Measurements from ENCODE around the gene GALNT10. TPM values are rescaled to one million over a fixed set of nuclear protein-coding genes. Genes with fewer than 3 reads are reported as not detected.

The GALNT10 gene
- total and polyA plus RNA-seq, 2 of the 8 experiments (the other 6 are each of a cell fraction or from before 2014, with no cell fraction given) = 4.6 to 15.5 TPM

DNA sequence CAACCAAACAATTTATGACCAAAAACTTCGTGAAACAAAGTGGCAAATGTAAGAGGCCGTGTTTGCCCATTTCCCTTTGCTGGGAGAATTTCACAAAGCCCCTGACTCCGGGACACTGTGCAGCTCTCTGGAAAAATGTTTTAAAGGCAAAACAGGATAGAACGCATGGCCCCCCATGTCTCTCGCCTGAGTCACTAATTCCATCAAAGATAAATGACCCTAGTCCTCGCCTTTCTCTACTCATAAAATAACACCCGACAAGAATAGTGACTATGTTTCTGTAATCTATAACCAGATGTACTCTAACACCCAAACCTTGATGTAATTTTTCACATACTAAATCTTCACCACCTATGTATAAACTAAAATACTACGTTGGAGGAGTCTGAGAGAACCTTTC is 199.6 kb downstream of the GALNT10 start:
- ChIA-PET POLR2A (ENCODE audit: partially characterized antibody) (no interaction called here), CTCF (ENCODE audit: partially characterized antibody) (interaction anchor here (0.8 kb wide), 1 partner anchor 14 kb away, joined by 3 read pairs; no protein-coding TSS in a partner anchor)
- WGBS, 2 experiments (ENCODE audit: extremely low coverage in 1 of 2, insufficient coverage in 1 of 2, insufficient read length in 1 of 2, insufficient replicate concordance in 2 of 2, low coverage in 1 of 2, low lambda C conversion rate in 2 of 2, missing lambda C conversion rate in 1 of 2) = 88% methylated on average over 8 of the region's 8 CpGs; no CpG with 5 or more reads in 1 of the 2 experiments
- Histone ChIP-seq H3K27me3 (replicated peaks in 1 of 4; ENCODE audit: control insufficient read depth in 3 of 4, extremely low read depth in 1 of 4, insufficient read depth in 3 of 4, low read length in 3 of 4) (no peaks in the 10 kb centered on the region), H2BK120ac (replicated peaks; ENCODE audit: low read depth, low read length) (no peak overlapping the region), H4K8ac (ENCODE audit: extremely low read depth, insufficient read depth, low read length) (no peak overlapping the region), H2BK5ac (ENCODE audit: low read depth, low read length) (no peak overlapping the region), H3K18ac (ENCODE audit: extremely low read depth, low read length) (no peak overlapping the region), H4K20me1 (replicated peaks in 1 of 2; ENCODE audit: control insufficient read depth in 1 of 2, insufficient read depth in 2 of 2, low read length in 2 of 2) (no peaks in the 10 kb centered on the region), H2AK5ac (ENCODE audit: low read depth, low read length) (no peak overlapping the region), H3K23me2 (ENCODE audit: low read depth, low read length) (no peaks in the 10 kb centered on the region), H3K4me2 (ENCODE audit: insufficient read depth in 1 of 2, low read depth in 2 of 2, low read length in 2 of 2) (no peak overlapping the region), H3K4me3 (ENCODE audit: extremely low read depth in 1 of 4, insufficient read depth in 2 of 4, low read depth in 3 of 4, low read length in 4 of 4) (no peak overlapping the region), H3K27ac (ENCODE audit: low read depth, low read length) (no peak overlapping the region), H3K4me1 (replicated peaks in 1 of 4; ENCODE audit: control insufficient read depth in 3 of 4, insufficient read depth in 4 of 4, low read length in 3 of 4) (peaks cover 0 to 6% (median 0%) of the 10 kb centered on the region in 4 experiments; a peak in 2 of 7 replicates), H3K14ac (ENCODE audit: insufficient read length) (no peak overlapping the region), H3K9ac (replicated peaks in 1 of 4; ENCODE audit: extremely low read depth in 1 of 4, low read depth in 3 of 4, low read length in 3 of 4) (no peak overlapping the region), H3K23ac (ENCODE audit: insufficient read length) (no peak overlapping the region), H4K5ac (ENCODE audit: insufficient read length, low read depth, low read length) (no peak overlapping the region), H4K91ac (replicated peaks; ENCODE audit: insufficient read length, low read length) (no peak overlapping the region), H2BK15ac (ENCODE audit: low read length) (no peak overlapping the region), H3K79me1 (ENCODE audit: low read depth, low read length) (no peaks in the 10 kb centered on the region), H3K79me2 (ENCODE audit: control insufficient read depth in 1 of 2, insufficient read depth in 2 of 2, low read length in 2 of 2) (no peaks in the 10 kb centered on the region), H2BK20ac (ENCODE audit: low read length) (no peak overlapping the region), H3K4ac (replicated peaks; ENCODE audit: insufficient read length, low read depth, low read length) (no peak overlapping the region), H3K36me3 (ENCODE audit: control insufficient read depth in 2 of 4, insufficient read depth in 4 of 4, low read length in 3 of 4) (no peaks in the 10 kb centered on the region), H3K9me3 (ENCODE audit: insufficient read depth in 2 of 2, low read depth in 1 of 2, low read length in 1 of 2) (no peaks in the 10 kb centered on the region), H2BK12ac (ENCODE audit: low read depth, low read length) (no peak overlapping the region), H2AFZ (ENCODE audit: low read length) (no peak overlapping the region), H3K56ac (replicated peaks; ENCODE audit: insufficient read length, low read depth, low read length) (no peak overlapping the region)
- DNase-seq (ENCODE audit: low read depth in 1 of 2, low spot score in 2 of 2) (no peak), FAIRE-seq (no peak)
- TF ChIP-seq CBX5 (IDR thresholded peaks at IDR 0.05; ENCODE audit: low read depth, low read length) (no peak), BRCA1 (IDR thresholded peaks at IDR 0.05; ENCODE audit: low read depth, low read length) (no peak), MAFK (IDR thresholded peaks at IDR 0.05; ENCODE audit: low read depth, low read length) (no peak), GABPA (IDR thresholded peaks at IDR 0.05; ENCODE audit: borderline replicate concordance, insufficient read depth, low read length) (no peak), SIRT6 (IDR thresholded peaks at IDR 0.05; ENCODE audit: low read length) (no peak), CTBP2 (IDR thresholded peaks at IDR 0.05; ENCODE audit: borderline replicate concordance, insufficient read depth, insufficient read length, low read length) (no peak)
